A673 (cell line): ENCODE results near the gene SEC23A. TPM values are rescaled to one million over a fixed set of nuclear protein-coding genes. Genes with fewer than 3 reads are reported as not detected.
"Not testable (repeated sequence)": the region's sequence is repeated elsewhere in the genome, so short reads cannot be mapped to it uniquely, and the experiment has no call there.

Source experiments
- BruUV-seq: library from RNA; stranded (reverse); fragments of 400-500 nt; replicated peaks from 2 replicates; lab custom pipeline; 2021; lab: Mats Ljungman, UMichigan
- CTCF ChIA-PET: fragments of 300-600 bp; sonication (Branson Sonifier 250); formaldehyde crosslinking; loops from one replicate; lab custom pipeline; 2022; ENCODE audit warnings: antibody characterized with exemption; lab: Charles Lee
- POLR2A ChIA-PET: fragments of 300-600 bp; sonication (Branson Sonifier 250); formaldehyde crosslinking; loops from one replicate; lab custom pipeline; 2022; ENCODE audit warnings: antibody characterized with exemption; ENCODE audit not compliant: low non-redundant PET; lab: Charles Lee
- DNase-seq: peaks from one replicate; pipeline ENCODE4 v3.0.0-alpha.2; 2015; ENCODE audit warnings: low spot score
- H3K27ac ChIP-seq: fragments of 200-600 bp; sonication (generic); 2 replicates; pipeline ENCODE4 v1.5.1; 2016; ENCODE audit warnings: mixed run types, low read depth, mild to moderate bottlenecking, mixed read lengths, antibody characterized with exemption, low read length; ENCODE audit not compliant: poor library complexity, severe bottlenecking
- H3K27me3 ChIP-seq: fragments of 200-600 bp; sonication (generic); replicated peaks from 2 replicates; pipeline ENCODE4 v1.6.1; 2017; ENCODE audit warnings: mixed run types, low read depth, mild to moderate bottlenecking, mixed read lengths, antibody characterized with exemption, low read length; ENCODE audit not compliant: insufficient read depth, poor library complexity
- H3K36me3 ChIP-seq: fragments of 200-600 bp; sonication (generic); 2 replicates; pipeline ENCODE4 v1.6.1; 2016; ENCODE audit warnings: mixed run types, mild to moderate bottlenecking, mixed read lengths, antibody characterized with exemption, low read length; ENCODE audit not compliant: insufficient read depth, poor library complexity, severe bottlenecking
- H3K4me1 ChIP-seq: fragments of 200-600 bp; sonication (generic); 2 replicates; pipeline ENCODE4 v1.6.1; 2017; ENCODE audit warnings: mixed run types, mild to moderate bottlenecking, mixed read lengths, antibody characterized with exemption, low read length; ENCODE audit not compliant: insufficient read depth, poor library complexity, severe bottlenecking
- H3K4me3 ChIP-seq: fragments of 200-600 bp; sonication (generic); 2 replicates; pipeline ENCODE4 v1.5.1; 2016; ENCODE audit warnings: low read depth, mixed run types, mild to moderate bottlenecking, mixed read lengths, low read length; ENCODE audit not compliant: poor library complexity, severe bottlenecking
- H3K9me3 ChIP-seq: fragments of 200-600 bp; sonication (generic); 2 replicates; pipeline ENCODE4 v1.6.1; 2016; ENCODE audit warnings: mixed run types, low read depth, mild to moderate bottlenecking, mixed read lengths, antibody characterized with exemption, low read length; ENCODE audit not compliant: poor library complexity, severe bottlenecking
- CTCF ChIP-seq: fragments of 300-800, 200-600 bp; sonication (generic); conservative IDR thresholded peaks from 2 replicates; pipeline ENCODE4 v1.5.1; 2017; ENCODE audit warnings: low read depth, mild to moderate bottlenecking, antibody characterized with exemption, low read length, moderate library complexity, mixed read lengths
- EZH2 ChIP-seq: fragments of 200-600 bp; sonication (generic); IDR thresholded peaks from 2 replicates; pipeline ENCODE4 v1.6.1; 2017; ENCODE audit warnings: borderline replicate concordance, low read depth, mild to moderate bottlenecking, mixed read lengths, antibody characterized with exemption, low read length; ENCODE audit not compliant: poor library complexity, severe bottlenecking
- intact Hi-C: fragments of 100-400 bp; cut with micrococcal nuclease; formaldehyde crosslinking; loops from one replicate; pipeline ENCODE4 v1.10.0; 2022; ENCODE audit not compliant: unreplicated experiment
- total RNA-seq: library from RNA; stranded (reverse); gene quantifications from 2 replicates; pipeline ENCODE4 v1.2.3, GENCODE V29; 2021

The SEC23A gene
- total RNA-seq, 1 experiment from 2014 or later: 61.9 TPM

GRCh38 chr14:39140170-39140569, 37.1 kb upstream of the SEC23A start:
- intact Hi-C loops: no loop called here
- Histone ChIP-seq H3K36me3 (peaks cover 18% of the 10 kb centered on the region), H3K27ac (no peak overlapping the region), H3K4me3 (no peak overlapping the region), H3K4me1 (no peaks in the 10 kb centered on the region), H3K27me3 (no peaks in the 10 kb centered on the region), H3K9me3 (no peaks in the 10 kb centered on the region)
- CTCF ChIA-PET: no interaction called here
- POLR2A ChIA-PET: no interaction called here
- no TSS peak for BruUV-seq
- no peak for TF ChIP-seq CTCF
- TF ChIP-seq EZH2: no peak
- DNase-seq: no peak

- ChIA-PET CTCF (no interaction called here), POLR2A (no interaction called here)
- H3K4me1 ChIP-seq: no peaks in the 10 kb centered on the region
- no TSS peak for BruUV-seq
- no peaks in the 10 kb centered on the region for H3K9me3 ChIP-seq
- DNase-seq: no peak
- TF ChIP-seq EZH2 (no peak), CTCF (no peak)
- no peaks in the 10 kb centered on the region for H3K27me3 ChIP-seq
- intact Hi-C loops: no loop called here
- peaks cover 24% of the 10 kb centered on the region for H3K36me3 ChIP-seq
- no peak overlapping the region for H3K4me3 ChIP-seq
- no peak overlapping the region for H3K27ac ChIP-seq
Observed at GRCh38 chr14:39138440-39138839, 35.4 kb upstream of the SEC23A start.

GRCh38 chr14:39137835-39138234, 34.8 kb upstream of the SEC23A start:
- H3K27ac ChIP-seq, H3K4me1 ChIP-seq, H3K9me3 ChIP-seq, H3K4me3 ChIP-seq, BruUV-seq, POLR2A ChIA-PET, intact Hi-C loops, H3K27me3 ChIP-seq, CTCF ChIA-PET, DNase-seq: not testable (repeated sequence)
- peaks cover 25% of the 10 kb centered on the region for H3K36me3 ChIP-seq

GRCh38 chr14:39122330-39123138, 19.5 kb upstream of the SEC23A start:
- ChIA-PET CTCF (no interaction called here), POLR2A (no interaction called here)
- no peak for TF ChIP-seq CTCF
- TF ChIP-seq EZH2: no peak
- no peaks in the 10 kb centered on the region for H3K27me3 ChIP-seq
- no peaks in the 10 kb centered on the region for H3K9me3 ChIP-seq
- H3K27ac ChIP-seq: no peak overlapping the region
- DNase-seq: no peak
- H3K4me1 ChIP-seq: no peaks in the 10 kb centered on the region
- peaks cover 60% of the 10 kb centered on the region for H3K36me3 ChIP-seq
- no peak overlapping the region for H3K4me3 ChIP-seq
- no TSS peak for BruUV-seq
- intact Hi-C loops: no loop called here
